ENCODE data around the gene GH2.
"Not testable (repeated sequence)": the region's sequence is repeated elsewhere in the genome, so short reads cannot be mapped to it uniquely, and the experiment has no call there.

DNA sequence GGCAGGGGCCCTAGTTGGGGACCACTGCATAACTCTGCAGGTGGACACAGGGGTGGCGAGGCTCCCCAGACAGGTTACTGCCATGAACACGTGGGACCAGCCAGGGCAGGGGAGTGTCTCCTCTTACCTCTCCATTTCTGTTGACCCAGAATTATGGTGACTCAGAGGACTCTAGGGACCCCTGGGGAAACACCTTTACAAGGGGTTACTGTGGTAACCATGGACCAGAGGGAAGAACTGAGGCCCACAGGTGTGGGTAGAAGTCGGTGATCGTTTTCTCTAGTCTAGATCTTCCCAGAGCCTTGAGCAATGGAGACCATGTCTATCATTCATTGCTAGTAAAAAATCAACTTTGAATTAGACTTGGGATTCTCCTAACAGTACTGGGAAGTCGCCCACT is 39.0 kb upstream of the GH2 start:
- TF ChIP-seq, protein P1, sequence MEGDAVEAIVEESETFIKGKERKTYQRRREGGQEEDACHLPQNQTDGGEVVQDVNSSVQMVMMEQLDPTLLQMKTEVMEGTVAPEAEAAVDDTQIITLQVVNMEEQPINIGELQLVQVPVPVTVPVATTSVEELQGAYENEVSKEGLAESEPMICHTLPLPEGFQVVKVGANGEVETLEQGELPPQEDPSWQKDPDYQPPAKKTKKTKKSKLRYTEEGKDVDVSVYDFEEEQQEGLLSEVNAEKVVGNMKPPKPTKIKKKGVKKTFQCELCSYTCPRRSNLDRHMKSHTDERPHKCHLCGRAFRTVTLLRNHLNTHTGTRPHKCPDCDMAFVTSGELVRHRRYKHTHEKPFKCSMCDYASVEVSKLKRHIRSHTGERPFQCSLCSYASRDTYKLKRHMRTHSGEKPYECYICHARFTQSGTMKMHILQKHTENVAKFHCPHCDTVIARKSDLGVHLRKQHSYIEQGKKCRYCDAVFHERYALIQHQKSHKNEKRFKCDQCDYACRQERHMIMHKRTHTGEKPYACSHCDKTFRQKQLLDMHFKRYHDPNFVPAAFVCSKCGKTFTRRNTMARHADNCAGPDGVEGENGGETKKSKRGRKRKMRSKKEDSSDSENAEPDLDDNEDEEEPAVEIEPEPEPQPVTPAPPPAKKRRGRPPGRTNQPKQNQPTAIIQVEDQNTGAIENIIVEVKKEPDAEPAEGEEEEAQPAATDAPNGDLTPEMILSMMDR (conservative IDR thresholded peaks at IDR 0.05 in 1 of 2, IDR thresholded peaks at IDR 0.05 in 1 of 2; ENCODE audit: extremely low read depth in 1 of 2, insufficient read depth in 1 of 2, low read depth in 1 of 2, low read length in 2 of 2), result not testable (repeated sequence)
- TF ChIP-seq EZH2 (IDR thresholded peaks at IDR 0.05; ENCODE audit: borderline replicate concordance, low read length), result not testable (repeated sequence)

Data from mammary epithelial cell (primary cell).